ENCODE data around the gene SOWAHA. TPM values are rescaled to one million over a fixed set of nuclear protein-coding genes. Genes with fewer than 3 reads are reported as not detected.

The SOWAHA gene
- total RNA-seq, 1 experiment from 2014 or later: not detected

DNA sequence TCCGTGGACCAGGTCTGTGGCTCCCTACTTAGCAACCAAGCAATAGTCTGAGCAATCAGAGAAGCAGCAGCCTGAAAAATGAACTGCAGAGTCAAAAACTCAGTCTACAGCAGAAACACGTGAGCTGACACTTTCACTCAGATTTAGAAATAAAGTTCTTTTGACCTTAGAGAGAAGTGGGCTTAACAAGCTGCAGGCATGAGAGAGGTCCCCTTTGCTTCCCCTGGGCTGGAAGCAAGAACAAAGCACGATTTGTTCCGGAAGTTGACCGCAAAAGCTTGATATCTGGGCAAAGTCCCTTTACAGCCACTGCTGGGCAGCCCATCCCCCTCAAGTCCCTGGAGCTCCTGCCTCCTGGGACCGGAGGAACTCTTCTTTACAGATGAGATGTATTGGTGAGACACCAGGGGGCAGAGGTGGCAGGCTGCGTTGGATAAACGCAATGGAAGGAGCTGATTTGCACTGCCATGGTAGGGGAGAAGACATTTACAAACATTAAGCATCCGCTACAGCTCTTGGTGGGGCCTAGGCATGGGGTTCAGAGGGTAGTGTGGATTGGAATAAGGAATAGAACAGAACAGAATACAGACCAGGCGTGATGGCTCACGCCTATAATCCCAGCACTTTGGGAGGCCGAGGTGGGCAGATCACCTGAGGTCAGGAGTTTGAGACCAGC is 5.8 kb upstream of the SOWAHA start:
- DNase-seq (ENCODE audit: low spot score): no peak

- DNase-seq (ENCODE audit: low spot score): no peak
Observed at GRCh38 chr5:132808448-132808847, 4.7 kb upstream of the SOWAHA start.

DNA sequence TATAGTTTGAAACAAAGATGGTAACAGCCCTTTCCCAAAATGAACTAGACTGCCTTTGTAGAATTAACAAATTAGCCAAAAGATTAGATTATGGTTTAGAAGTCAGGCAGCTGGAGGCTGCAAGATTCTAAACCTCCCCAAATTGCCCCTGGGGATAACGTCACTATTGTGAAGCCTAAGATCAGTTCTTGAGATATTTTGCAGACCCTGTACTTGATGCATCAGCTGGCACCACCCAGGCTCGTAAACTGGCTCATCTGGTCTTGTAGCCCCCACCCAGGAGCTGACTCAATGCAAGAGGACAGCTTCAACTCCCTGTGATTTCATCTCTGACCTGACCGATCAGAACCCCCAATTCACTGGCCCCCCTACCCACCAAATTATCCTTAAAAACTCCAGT is 4.2 kb upstream of the SOWAHA start:
- no peak for DNase-seq (ENCODE audit: low spot score)

DNA sequence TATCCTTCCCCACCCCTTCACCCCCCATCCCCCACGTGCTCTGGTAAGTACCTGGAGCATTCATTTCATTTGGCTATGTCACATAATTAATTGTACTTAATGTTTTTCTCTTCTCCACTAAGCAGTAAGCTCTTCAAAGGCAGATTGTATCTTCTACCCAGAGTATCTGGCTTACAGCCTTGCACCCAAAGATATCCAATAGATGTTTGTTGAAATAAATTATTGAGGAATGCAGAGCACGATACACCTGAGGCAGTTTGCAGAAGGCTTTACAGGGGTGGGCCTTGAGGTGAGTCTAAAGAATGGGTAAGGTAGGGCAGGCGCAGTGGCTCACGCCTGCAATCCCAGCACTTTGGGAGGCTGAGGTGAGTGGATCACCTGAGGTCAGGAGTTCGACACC is 2.5 kb upstream of the SOWAHA start:
- no peak for DNase-seq (ENCODE audit: low spot score)

- no peak for DNase-seq (ENCODE audit: low spot score)
Observed at GRCh38 chr5:132812123-132812765, 858 bp upstream of the SOWAHA start.

- no peak for DNase-seq (ENCODE audit: low spot score)
Observed at GRCh38 chr5:132813599-132814502, 749 bp downstream of the SOWAHA start.

DNA sequence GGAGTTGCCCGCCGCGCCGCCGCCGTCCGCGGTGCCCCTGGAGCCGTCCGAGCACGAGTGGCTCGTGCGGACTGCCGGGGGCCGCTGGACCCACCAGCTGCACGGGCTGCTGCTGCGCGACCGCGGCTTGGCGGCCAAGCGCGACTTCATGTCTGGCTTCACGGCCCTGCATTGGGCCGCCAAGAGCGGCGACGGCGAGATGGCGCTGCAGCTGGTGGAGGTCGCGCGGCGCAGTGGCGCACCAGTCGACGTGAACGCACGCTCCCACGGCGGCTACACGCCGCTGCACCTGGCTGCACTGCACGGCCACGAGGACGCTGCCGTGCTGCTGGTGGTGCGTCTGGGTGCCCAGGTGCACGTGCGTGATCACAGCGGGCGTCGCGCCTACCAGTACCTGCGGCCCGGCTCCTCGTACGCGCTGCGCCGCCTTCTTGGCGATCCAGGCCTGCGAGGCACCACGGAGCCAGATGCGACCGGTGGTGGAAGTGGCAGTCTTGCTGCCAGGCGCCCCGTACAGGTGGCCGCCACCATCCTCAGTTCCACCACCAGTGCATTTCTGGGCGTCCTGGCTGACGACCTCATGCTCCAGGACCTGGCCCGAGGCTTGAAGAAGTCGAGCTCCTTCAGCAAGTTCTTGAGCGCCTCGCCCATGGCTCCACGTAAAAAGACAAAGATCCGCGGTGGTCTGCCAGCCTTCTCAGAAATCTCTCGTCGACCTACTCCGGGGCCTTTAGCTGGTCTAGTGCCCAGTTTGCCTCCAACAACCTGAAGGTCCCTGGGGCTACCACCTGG is 1.6 kb downstream of the SOWAHA start:
- no peak for DNase-seq (ENCODE audit: low spot score)

GRCh38 chr5:132815454-132815853 is 2.4 kb downstream of the SOWAHA start:
- no peak for DNase-seq (ENCODE audit: low spot score)

DNA sequence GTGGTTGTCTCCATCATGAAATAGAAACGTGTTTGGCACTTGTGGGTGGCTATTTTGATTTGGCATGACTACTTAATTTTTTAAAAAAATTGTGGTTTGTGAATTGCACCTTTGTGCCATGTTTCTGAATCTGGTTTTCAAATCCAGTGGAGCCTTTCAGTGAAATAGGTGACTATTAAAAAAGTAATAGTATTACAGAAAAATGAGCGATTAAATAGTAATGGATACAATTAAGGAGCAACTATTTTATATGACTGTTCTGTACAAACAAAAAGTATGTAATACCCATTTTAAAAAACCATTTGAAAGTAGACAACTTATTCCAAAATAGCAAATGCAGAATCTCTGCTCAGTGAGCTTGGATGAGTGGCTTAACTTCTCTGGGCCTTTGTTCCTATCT is 3.0 kb downstream of the SOWAHA start:
- no peak for DNase-seq (ENCODE audit: low spot score)

- no peak for DNase-seq (ENCODE audit: low spot score)
Observed at GRCh38 chr5:132816554-132816953, 3.5 kb downstream of the SOWAHA start.

DNA sequence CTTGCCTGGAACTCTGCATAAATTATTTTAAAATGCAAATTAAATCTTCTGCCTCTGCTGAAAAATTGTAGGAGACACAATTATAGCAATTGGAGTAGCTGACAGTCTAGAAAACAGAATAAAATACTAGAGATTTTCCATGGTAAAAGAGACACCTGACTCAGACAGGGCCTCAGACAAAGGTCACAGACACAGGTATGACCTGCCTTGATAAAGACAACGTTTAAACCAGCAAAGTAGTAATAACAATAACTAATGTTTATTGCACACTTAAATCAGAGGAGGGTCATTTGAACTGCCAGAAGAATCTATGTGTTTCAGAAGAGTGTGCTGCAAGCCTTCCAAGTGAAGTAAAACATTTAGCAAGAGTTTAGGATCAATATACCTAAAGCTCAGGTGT is 3.9 kb downstream of the SOWAHA start:
- no peak for DNase-seq (ENCODE audit: low spot score)

GRCh38 chr5:132819468-132819867 is 6.4 kb downstream of the SOWAHA start:
- DNase-seq (ENCODE audit: low spot score): no peak

DNA sequence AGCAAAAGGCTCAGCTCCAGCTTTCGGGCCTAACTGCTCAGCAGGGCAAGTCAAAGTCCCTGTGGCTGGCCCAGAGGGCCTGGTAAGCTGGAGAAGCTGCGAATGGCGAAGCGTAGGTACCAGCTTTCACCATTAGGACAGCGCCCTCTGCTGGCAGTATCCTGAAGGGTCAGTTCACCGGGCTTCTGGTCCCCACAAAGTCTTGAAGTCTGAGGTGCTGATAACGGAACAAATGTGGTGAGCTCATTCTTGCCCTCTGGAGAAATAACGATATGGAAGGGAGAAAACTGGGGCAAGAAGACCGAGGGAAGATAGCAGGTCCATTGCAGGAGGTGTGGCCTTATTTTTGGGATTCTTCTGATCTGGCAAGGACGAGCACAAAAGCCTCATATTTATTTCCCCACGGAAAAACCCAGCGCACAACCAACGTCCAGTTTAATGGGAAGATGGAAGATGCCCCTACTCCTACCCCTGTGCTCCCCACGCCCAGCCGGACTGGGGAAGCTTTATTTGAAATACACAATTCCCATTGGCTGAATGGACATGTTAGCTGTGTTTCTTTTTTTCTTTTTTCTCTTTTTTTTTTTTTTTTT is 7.2 kb downstream of the SOWAHA start:
- peak; percentile 92 for DNase-seq (ENCODE audit: low spot score)

GRCh38 chr5:132821350-132821749 is 8.2 kb downstream of the SOWAHA start:
- DNase-seq (ENCODE audit: low spot score): no peak

DNA sequence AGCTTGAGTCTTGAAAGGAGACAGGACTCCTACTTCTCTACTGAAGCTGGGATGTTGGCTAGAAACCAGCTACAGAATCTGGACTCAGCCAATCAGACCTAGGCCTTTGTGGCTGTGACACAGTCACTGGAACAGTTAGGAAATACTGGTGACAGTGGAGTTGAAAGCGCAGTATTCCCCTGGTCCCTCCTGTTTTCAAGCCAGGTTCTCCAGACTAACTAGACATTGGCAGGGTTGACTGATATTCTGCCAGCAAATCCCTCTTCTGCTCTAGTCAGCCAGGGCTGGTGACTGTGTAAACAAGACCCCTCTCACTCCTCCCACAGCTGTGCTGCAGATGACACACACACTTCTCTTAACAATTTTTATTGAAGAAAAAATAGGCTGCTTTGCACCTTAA is 8.7 kb downstream of the SOWAHA start:
- DNase-seq (ENCODE audit: low spot score): no peak

DNA sequence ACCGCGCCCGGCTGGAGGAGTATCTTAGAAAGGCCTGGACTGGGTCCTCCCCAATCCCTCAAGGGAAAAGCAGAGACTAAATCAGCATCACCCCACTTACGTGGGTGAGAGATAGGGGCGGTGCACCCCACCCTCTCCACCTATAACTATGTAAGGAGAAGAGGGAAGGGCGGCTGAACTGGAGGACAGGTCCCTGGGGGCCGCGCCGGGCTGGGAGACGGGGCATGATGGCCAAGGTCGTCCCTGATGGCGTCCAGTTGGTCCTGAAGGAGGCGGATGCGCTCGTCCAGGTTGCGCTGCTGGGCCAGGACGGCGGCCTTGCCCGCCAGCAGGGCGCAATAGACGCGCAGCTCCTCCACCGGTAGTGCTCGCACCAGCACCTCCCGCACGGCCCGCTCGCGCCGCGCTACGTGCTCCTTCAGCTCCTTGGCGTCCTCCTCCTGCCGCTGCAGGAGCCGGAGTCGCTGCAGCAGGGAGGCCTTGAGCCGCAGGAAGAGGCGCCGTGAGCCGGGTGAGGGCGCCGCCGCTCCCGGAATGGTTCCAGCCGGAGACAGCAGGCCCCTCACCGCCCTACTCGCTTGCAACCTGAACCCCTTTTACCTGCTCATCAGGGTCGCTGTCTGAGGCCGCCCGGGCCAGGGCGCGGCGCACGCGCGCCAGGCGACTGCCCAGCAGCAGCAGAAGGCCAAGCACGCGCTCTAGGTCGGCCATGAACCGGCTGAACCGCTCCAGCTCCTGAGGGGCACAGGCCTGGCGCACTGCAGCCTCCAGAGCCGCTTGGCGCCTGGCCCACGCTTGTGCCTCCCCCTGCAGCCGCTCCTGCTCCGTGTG is 9.8 kb downstream of the SOWAHA start:
- no peak for DNase-seq (ENCODE audit: low spot score)

DNA sequence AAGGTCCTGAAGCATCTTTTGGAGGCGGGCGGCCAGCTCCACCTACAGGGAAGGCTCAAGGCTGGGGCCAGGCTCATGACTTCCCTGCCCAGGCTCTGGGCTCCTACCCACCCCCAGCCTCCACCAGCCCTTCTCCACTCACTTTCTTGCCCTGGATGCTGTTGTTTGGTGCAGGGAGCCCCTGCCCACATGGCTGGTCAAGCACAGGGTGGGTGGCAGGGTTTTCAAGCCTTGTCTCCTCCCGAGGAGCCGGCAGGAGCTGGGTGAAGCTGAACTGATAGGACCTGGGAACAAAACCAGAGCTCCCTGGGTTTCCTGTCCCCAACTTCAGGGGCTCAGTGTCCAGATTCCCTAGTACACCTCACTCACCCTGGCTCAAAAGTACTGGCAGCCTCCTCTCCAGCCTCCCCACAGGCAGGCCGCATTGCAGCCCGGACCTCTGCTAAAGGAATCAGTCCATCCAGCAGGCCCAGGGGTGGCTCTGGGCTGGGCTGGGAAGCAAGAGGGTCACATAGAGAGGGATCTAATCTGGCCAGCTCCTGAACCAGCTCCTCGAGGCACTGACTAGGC is 10.5 kb downstream of the SOWAHA start:
- no peak for DNase-seq (ENCODE audit: low spot score)

DNA sequence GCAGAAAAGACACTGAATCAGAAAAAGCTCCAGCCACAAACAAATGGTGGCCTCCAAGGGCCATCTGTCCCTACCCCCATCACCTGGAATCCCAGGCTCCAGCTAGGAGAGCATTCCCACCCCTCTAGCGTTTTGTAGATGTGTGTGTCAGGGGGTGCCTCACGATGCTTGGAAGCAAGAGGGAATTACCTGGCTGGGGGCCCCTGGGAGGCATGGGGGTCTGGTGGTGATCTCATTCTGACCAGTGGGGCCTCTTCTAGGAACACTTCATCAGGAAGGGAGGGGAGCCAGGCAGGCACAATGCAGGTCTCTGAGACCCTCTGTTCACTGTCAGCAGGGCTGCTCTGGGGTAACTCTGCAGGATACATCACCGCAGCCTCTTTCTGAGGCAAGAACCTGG is 11.3 kb downstream of the SOWAHA start:
- DNase-seq (ENCODE audit: low spot score): no peak

GRCh38 chr5:132825033-132825833 is 12.1 kb downstream of the SOWAHA start:
- no peak for DNase-seq (ENCODE audit: low spot score)

Measured in A172 (cell line).